Ovary (tissue), 3 donors: ENCODE results near the gene COL15A1.

Source experiments
- CTCF ChIP-seq, 3 donors: fragments of 450-650 bp in 2 of 3; fragments of 200-600 bp in 1 of 3; IDR thresholded peaks; one replicate each; pipeline versions ENCODE4 v1.5.1 to v1.8.0; 2016 to 2022; ENCODE audit warnings: antibody characterized with exemption in 3 of 3, mild to moderate bottlenecking in 1 of 3
- EP300 ChIP-seq: sonication (generic); formaldehyde crosslinking; IDR thresholded peaks from one replicate; pipeline ENCODE4 v1.6.1; 2017; ENCODE audit warnings: antibody characterized with exemption
- POLR2A ChIP-seq: fragments of 450-650 bp; IDR thresholded peaks from one replicate; pipeline ENCODE4 v1.6.1; 2017; ENCODE audit warnings: antibody characterized with exemption, mild to moderate bottlenecking, moderate library complexity
- donor health status: DM: no; HTN: no; CAD: no.

GRCh38 chr9:99069546-99069945 is 125.8 kb downstream of the COL15A1 start:
- TF ChIP-seq CTCF (IDR thresholded peaks at IDR 0.05) (no peak), POLR2A (no peak), EP300 (no peak)
